SK-N-SH (cell line): ENCODE measurements around the gene AMMECR1L.

Source experiments
- CTCF ChIP-seq: fragments of 200-600 bp; sonication (generic); IDR thresholded peaks from 2 replicates; pipeline ENCODE4 v1.6.1; 2017; ENCODE audit warnings: antibody characterized with exemption, mild to moderate bottlenecking, moderate library complexity
- FOXM1 ChIP-seq: IDR thresholded peaks from 2 replicates; pipeline ENCODE4 v1.4.0; 2012; ENCODE audit warnings: low read depth, mild to moderate bottlenecking
- MAX ChIP-seq: IDR thresholded peaks from 2 replicates; pipeline ENCODE4 v1.4.0; 2012; ENCODE audit warnings: low read depth
- NFIC ChIP-seq: IDR thresholded peaks from 2 replicates; pipeline ENCODE4 v1.4.0; 2012; ENCODE audit warnings: borderline replicate concordance
- NRF1 ChIP-seq: IDR thresholded peaks from 2 replicates; pipeline ENCODE4 v1.6.1; 2012; ENCODE audit warnings: low read depth, mild to moderate bottlenecking, low read length
- RCOR1 ChIP-seq: fragments of 150-350 bp; IDR thresholded peaks from 2 replicates; pipeline ENCODE4 v1.6.1; 2017; ENCODE audit warnings: antibody characterized with exemption, low read length
- RFX5 ChIP-seq: IDR thresholded peaks from 2 replicates; pipeline ENCODE4 v1.6.1; 2012; ENCODE audit warnings: mild to moderate bottlenecking, improper control_type of control experiment, low read length
- SIN3A ChIP-seq: IDR thresholded peaks from 2 replicates; pipeline ENCODE4 v1.6.1; 2012; ENCODE audit warnings: low read depth, mild to moderate bottlenecking, low read length, moderate library complexity, borderline replicate concordance
- SMC3 ChIP-seq: IDR thresholded peaks from 2 replicates; pipeline ENCODE4 v1.6.1; 2012; ENCODE audit warnings: low read depth, low read length, improper control_type of control experiment

- TF ChIP-seq RCOR1 (no peak), NFIC (no peak), CTCF (no peak), FOXM1 (no peak), MAX (no peak), SIN3A (no peak), RFX5 (no peak), SMC3 (no peak), NRF1 (no peak)
Measured at GRCh38 chr2:127888772-127889171, 3.0 kb upstream of the AMMECR1L start.
